GM18526 (cell line): ENCODE measurements around the gene SPRR5.

Experiments
- POLR2A ChIP-seq: IDR thresholded peaks from 3 replicates; pipeline ENCODE4 v1.6.1; 2011; ENCODE audit not compliant: insufficient read length; ENCODE audit errors: extremely low read depth

Gene SPRR5

GRCh38 chr1:152962876-152963415 is 15.9 kb downstream of the SPRR5 start:
- no peak for TF ChIP-seq POLR2A

GRCh38 chr1:152964536-152964935 is 17.5 kb downstream of the SPRR5 start:
- no peak for TF ChIP-seq POLR2A

GRCh38 chr1:152965853-152966252 is 18.8 kb downstream of the SPRR5 start:
- TF ChIP-seq POLR2A = no peak

- no peak for TF ChIP-seq POLR2A
These were observed 20.2 kb downstream of the SPRR5 start for GRCh38 chr1:152967201-152967600.

- TF ChIP-seq POLR2A = no peak
These were observed 21.2 kb downstream of the SPRR5 start for GRCh38 chr1:152968248-152968647.

GRCh38 chr1:152969036-152969435 is 22.0 kb downstream of the SPRR5 start:
- TF ChIP-seq POLR2A = no peak

- no peak for TF ChIP-seq POLR2A
These were observed 23.5 kb downstream of the SPRR5 start, which contains the start of gene SPRR4 for GRCh38 chr1:152970495-152970894. Gene SPRR4 (plus strand): TSS chr1:152970648. CDS start chr1:152971891, 1,243 bp downstream.

- no peak for TF ChIP-seq POLR2A
These were observed 25.3 kb downstream of the SPRR5 start for GRCh38 chr1:152972196-152972886.

GRCh38 chr1:152976688-152977087 is 29.7 kb downstream of the SPRR5 start:
- TF ChIP-seq POLR2A = no peak

- no peak for TF ChIP-seq POLR2A
These were observed 30.6 kb downstream of the SPRR5 start for GRCh38 chr1:152977614-152978013.

GRCh38 chr1:152980676-152981075 is 33.7 kb downstream of the SPRR5 start:
- no peak for TF ChIP-seq POLR2A

- TF ChIP-seq POLR2A = no peak
These were observed 34.3 kb downstream of the SPRR5 start for GRCh38 chr1:152981146-152981871.

GRCh38 chr1:152982076-152982475 is 35.1 kb downstream of the SPRR5 start:
- no peak for TF ChIP-seq POLR2A

- no peak for TF ChIP-seq POLR2A
These were observed 36.2 kb downstream of the SPRR5 start for GRCh38 chr1:152983234-152983633.

- TF ChIP-seq POLR2A = no peak
These were observed 36.7 kb downstream of the SPRR5 start, which contains the start of gene SPRR1A for GRCh38 chr1:152983743-152984142. Gene SPRR1A (plus strand): TSS chr1:152984081. CDS start chr1:152985231, 1,150 bp downstream.

- TF ChIP-seq POLR2A = no peak
These were observed 39.6 kb downstream of the SPRR5 start for GRCh38 chr1:152986578-152986977.
